HG02852 (cell line): ENCODE results near the gene CCDC74A.
"Not testable (repeated sequence)": the region's sequence is repeated elsewhere in the genome, so short reads cannot be mapped to it uniquely, and the experiment has no call there.

Experiments
- ATAC-seq: cut with Tn5 transposase; IDR thresholded peaks from one replicate; pipeline ENCODE4 v1.9.1; 2021; ENCODE audit warnings: mild to moderate bottlenecking, moderate library complexity; ENCODE audit not compliant: unreplicated experiment

Gene CCDC74A

DNA sequence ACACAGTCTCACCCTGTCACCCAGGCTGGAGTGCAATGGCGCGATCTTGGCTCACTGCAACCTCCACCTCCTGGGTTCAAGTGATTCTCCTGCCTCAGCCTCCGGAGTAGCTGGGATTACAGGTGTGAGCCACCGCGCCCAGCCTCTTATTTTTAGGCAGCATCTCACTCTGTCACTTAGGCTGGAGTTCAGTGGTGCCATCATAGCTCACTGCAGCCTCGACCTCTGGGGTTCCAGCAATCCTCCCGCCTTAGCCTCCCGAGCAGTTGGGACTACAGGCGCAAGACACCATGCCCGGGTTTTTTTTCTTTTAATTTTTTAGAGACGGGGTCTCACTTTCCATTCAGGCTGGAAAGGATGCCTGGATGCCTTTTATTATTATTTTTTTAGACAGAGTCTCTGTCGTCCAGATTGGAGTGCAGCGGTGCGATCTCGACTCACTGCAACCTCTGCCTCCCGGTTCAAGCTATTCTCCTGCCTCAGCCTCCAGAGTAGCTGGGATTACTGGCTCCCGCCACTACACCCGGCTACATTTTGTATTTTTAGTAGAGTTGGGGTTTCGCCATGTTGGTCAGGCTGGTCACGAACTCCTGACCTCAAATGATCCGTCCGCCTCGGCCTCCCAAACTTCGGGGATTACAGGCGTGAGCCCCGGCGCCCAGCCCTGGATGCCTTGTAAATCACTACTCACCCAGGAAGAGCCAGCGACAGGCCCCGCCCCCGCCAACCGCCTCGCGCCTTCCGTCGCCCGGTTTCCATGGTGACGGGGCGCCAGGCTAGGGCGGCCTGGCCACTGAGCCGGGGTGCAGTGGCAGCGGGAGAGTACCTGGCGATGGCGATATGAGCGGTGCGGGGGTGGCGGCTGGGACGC lies at the start of gene CCDC74A:
CCDC74A (plus strand) TSS at position 758 of the 871 bp plus-strand sequence; CDS start at position 841, 83 bp downstream.
- ATAC-seq: peak; percentile 81

- not testable (repeated sequence) for ATAC-seq
Measured at GRCh38 chr2:131478074-131478849, 49.4 kb upstream of the CCDC74A start.

DNA sequence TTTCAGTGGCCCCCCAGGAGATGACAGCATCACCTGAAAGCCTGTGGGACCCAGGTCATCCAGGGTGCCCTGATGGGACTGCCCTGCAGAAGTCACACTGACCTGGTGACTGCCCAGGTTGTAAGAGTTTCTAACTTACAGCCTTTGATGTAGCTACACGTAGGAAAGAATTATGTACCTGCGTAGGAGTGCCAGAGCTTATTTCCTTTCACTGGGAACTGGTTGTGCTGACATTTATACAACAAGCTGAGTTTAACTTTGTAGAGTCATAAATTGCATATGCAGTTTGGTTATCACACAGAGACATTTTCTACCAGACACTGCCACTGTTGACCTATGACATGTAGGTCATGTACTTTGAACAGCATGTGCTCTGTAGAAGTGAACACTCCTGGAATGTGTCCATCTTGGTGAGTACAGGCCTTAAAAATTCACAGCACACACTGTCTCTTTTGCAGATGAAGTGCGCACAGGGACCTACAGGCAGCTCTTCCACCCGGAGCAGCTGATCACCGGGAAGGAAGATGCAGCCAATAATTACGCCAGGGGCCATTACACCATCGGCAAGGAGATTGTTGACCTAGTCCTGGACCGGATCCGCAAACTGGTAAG lies 48.7 kb upstream of the CCDC74A start:
- not testable (repeated sequence) for ATAC-seq

DNA sequence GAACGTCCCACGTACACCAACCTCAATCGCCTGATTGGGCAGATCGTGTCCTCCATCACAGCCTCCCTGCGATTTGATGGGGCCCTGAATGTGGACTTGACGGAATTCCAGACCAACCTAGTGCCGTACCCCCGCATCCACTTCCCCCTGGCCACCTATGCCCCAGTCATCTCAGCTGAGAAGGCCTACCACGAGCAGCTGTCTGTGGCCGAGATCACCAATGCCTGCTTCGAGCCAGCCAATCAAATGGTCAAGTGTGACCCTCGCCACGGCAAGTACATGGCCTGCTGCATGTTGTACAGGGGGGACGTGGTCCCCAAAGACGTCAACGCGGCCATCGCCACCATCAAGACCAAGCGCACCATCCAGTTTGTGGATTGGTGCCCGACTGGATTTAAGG lies 47.3 kb upstream of the CCDC74A start:
- ATAC-seq: not testable (repeated sequence)

- ATAC-seq: not testable (repeated sequence)
Measured at GRCh38 chr2:131482506-131483155, 45.1 kb upstream of the CCDC74A start.

- ATAC-seq: not testable (repeated sequence)
Measured at GRCh38 chr2:131483981-131484820, 43.5 kb upstream of the CCDC74A start.

- ATAC-seq: not testable (repeated sequence)
Measured at GRCh38 chr2:131484906-131485460, 42.7 kb upstream of the CCDC74A start.

DNA sequence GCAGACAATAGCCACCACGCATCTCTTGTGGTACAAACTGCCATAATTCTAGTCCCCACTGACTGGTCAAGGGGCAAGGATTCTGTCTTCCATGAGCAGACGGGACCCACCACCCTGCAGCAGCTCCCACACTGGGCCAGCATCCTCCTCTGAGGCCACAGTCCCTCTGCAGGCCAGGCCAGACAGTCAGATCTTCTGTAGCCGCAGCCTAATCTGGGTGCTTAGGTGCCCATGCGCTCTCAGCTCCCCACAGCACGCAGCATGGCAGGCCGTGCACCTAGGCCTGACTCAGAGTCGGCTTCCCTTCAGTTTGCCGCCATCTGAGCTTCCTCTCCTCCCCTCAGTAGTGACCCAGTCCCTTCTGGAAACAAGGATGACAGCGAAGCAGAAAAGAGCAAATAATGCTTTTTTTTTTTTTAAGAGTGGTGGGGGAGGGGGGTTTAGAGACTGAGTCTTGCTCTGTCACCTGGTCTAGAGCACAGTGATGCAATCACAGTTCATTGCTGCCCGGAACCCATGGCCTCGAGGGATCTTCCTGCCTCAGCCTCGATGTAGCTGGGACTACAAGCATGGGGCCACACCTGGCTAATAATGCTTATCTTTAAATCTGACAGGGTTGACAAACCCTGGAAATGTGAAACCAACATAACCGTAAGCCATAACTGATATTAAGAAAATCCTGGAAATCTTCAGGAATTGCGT lies 41.3 kb upstream of the CCDC74A start:
- ATAC-seq: not testable (repeated sequence)

- no peak for ATAC-seq
Measured at GRCh38 chr2:131488306-131489205, 39.1 kb upstream of the CCDC74A start.

GRCh38 chr2:131490616-131491468 lies 36.8 kb upstream of the CCDC74A start:
- peak; percentile 16 for ATAC-seq

DNA sequence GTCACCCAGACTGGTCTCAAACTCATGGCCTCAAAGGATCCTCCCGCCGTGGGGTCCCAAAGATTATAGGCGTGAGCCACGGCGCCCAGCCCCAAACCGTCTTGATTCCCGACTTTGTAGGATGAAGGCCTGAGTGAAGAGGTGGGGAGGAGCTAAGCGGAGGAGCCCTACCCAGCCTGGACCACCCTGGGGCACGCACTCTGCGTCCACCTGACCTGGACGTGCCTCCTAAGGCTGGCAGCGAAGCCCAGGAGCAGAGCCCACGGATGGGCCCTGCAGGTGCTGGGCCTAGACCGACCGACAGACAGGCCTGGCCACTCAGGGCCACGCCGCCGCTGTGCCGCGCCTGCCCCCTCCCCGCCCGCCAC lies 36.2 kb upstream of the CCDC74A start:
- peak; percentile 7 for ATAC-seq

GRCh38 chr2:131492015-131492417 lies 35.7 kb upstream of the CCDC74A start, which contains the start of gene MZT2A:
Gene MZT2A (minus strand): TSS chr2:131492397. CDS start chr2:131492376, 21 bp downstream.
- peak; percentile 16 for ATAC-seq

DNA sequence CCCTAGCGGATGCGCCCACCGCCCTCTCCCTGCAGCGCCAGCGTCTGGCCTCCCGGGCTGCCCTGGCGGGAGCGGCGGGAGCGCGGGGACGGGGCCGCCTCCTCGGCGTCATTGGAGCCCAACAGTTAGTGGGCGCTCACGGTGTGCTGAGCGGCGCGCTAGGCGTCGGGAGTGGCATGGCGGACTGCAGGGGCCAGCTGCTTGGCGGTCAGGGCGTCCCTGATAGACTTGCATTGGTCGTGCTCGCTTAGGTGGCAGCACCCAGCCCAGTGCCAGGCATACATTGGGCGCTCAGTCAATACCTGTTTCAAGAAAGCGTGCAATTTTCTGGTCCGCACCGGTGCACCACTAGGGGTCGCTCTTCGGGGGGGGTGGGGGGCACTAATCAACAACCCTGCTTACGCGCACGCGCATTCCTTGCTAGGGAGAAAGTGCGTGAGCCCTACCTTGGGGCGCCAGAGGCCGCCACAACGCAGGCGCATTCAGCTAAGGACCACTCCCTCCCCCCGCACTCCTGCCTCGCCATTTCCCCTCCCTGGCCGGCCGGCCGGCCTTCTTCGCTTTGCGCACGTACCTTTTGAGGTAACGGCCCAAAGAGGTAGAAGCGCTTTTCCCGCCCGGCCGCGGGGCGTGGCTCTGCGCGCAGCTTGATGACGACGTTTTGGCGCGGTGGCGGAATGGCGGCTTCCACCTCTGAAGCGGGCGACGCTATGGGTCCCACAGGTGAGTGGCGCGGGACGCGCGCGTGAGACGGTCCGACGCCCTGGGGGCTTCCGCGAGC lies 35.1 kb upstream of the CCDC74A start:
- peak; percentile 66 for ATAC-seq

DNA sequence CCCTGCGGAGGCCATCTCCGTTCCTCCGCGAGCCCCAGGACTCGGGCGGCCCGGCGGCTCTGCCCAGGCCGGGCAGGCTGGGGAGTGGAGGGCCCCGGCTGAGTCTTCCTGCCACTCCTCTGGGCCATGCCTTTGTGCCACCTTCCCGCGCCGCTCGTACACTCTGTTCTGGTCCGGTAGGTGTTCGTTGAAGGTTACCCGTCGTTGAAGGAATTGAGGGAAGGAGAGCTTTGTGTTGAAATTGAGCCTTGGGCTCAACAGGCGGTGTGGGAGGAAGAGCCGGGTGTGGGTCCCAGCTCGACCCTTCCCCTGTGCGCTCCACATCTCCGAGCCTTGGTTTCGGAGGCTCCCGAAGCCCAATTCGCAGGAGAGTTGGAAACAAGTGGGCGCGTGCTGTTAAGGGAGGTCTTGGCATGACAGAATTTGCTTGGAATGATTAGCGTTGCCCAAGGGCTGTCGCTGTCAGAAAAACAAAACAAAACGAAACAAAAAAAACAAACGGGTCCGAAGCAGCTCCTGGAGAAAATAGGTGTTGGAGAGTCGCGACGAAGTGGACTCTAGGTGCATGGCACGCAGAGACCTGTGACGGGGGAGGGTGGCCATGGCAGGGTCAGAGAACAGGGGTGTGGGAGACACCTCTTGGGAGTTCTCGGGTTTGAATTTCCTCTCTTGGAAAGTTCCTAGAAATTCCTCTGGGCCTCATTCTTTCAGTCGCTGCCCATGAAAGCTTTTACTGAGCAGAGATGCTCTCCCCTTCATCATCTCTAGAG lies 34.3 kb upstream of the CCDC74A start:
- peak; percentile 21 for ATAC-seq

- ATAC-seq: not testable (repeated sequence)
Measured at GRCh38 chr2:131495506-131495905, 32.2 kb upstream of the CCDC74A start.
